GM21619 (cell line): ENCODE measurements around the gene LOXL1.

Source experiments
- ATAC-seq: cut with Tn5 transposase; IDR thresholded peaks from one replicate; pipeline ENCODE4 v1.9.1; 2021; ENCODE audit not compliant: unreplicated experiment

Gene LOXL1

GRCh38 chr15:73926219-73927002 lies at the start of gene LOXL1:
LOXL1 (plus strand) TSS chr15:73926462; CDS start chr15:73926784, 322 bp downstream.
- ATAC-seq, result no peak

GRCh38 chr15:73879426-73879825 lies 46.8 kb upstream of the LOXL1 start:
- no peak for ATAC-seq

GRCh38 chr15:73881579-73882320 lies 44.5 kb upstream of the LOXL1 start:
- ATAC-seq, result no peak

- ATAC-seq, result no peak
These were observed 43.4 kb upstream of the LOXL1 start for GRCh38 chr15:73882761-73883419.

- no peak for ATAC-seq
These were observed 42.1 kb upstream of the LOXL1 start for GRCh38 chr15:73884159-73884558.

- ATAC-seq, result no peak
These were observed 40.1 kb upstream of the LOXL1 start for GRCh38 chr15:73885954-73886700.

GRCh38 chr15:73886717-73887345 lies 39.4 kb upstream of the LOXL1 start:
- ATAC-seq, result no peak

- ATAC-seq, result no peak
These were observed 38.8 kb upstream of the LOXL1 start for GRCh38 chr15:73887481-73887880.

- ATAC-seq, result no peak
These were observed 37.8 kb upstream of the LOXL1 start for GRCh38 chr15:73888224-73889041.

- no peak for ATAC-seq
These were observed 37.1 kb upstream of the LOXL1 start for GRCh38 chr15:73889053-73889761.

GRCh38 chr15:73889762-73890124 lies 36.5 kb upstream of the LOXL1 start:
- ATAC-seq, result no peak

GRCh38 chr15:73891328-73892315 lies 34.6 kb upstream of the LOXL1 start:
- no peak for ATAC-seq

GRCh38 chr15:73892446-73893226 lies 33.6 kb upstream of the LOXL1 start:
- no peak for ATAC-seq

GRCh38 chr15:73894133-73894814 lies 32.0 kb upstream of the LOXL1 start:
- no peak for ATAC-seq

- no peak for ATAC-seq
These were observed 28.6 kb upstream of the LOXL1 start for GRCh38 chr15:73897441-73898261.
